Peyer's patch (tissue), 4 donors: ENCODE data around the gene ARID1B. TPM values are rescaled to one million over a fixed set of nuclear protein-coding genes. Genes with fewer than 3 reads are reported as not detected.

Experiments
- DNase-seq, 3 donors: peaks; one replicate each; pipeline ENCODE4 v3.0.0-alpha.2; 2017 to 2019
- H3K27ac ChIP-seq, 4 donors: fragments of 200-600 bp; sonication (generic); one replicate each; pipeline ENCODE4 v1.5.1; 2016 to 2019
- H3K27me3 ChIP-seq, 2 donors: fragments of 200-600 bp; sonication (generic); one replicate each; pipeline ENCODE4 v1.5.1; 2019
- H3K36me3 ChIP-seq, 3 donors: fragments of 200-600 bp; sonication (generic); one replicate each; pipeline ENCODE4 v1.5.1; 2016 to 2019
- H3K4me1 ChIP-seq, 4 donors: fragments of 200-600 bp; sonication (generic); one replicate each; pipeline ENCODE4 v1.5.1; 2016 to 2019
- H3K4me3 ChIP-seq, 4 donors: fragments of 200-600 bp; sonication (generic); 1 replicate in 3 of 4; 2 replicates in 1 of 4; pipeline ENCODE4 v1.5.1; 2016 to 2019; ENCODE audit warnings: mild to moderate bottlenecking in 1 of 4
- H3K9me3 ChIP-seq, 4 donors: fragments of 200-600 bp; sonication (generic); one replicate each; pipeline ENCODE4 v1.5.1; 2016 to 2019; ENCODE audit warnings: mild to moderate bottlenecking in 1 of 4
- CTCF ChIP-seq, 6 experiments: fragments of 450-650 bp in 4 of 6; fragments of 200-600 bp in 2 of 6; sonication (generic) in 1 of 6; IDR thresholded peaks; one replicate each; pipeline ENCODE4 v1.5.1; 2017 to 2019; ENCODE audit warnings: antibody characterized with exemption in 6 of 6, mild to moderate bottlenecking in 3 of 6, moderate library complexity in 1 of 6
- POLR2A ChIP-seq, 2 donors: fragments of 450-650 bp; IDR thresholded peaks; one replicate each; pipeline ENCODE4 v1.5.1; 2017; ENCODE audit warnings: antibody characterized with exemption in 2 of 2, mild to moderate bottlenecking in 2 of 2, moderate library complexity in 2 of 2
- total RNA-seq, 4 donors: library from RNA; depleted of rRNA; stranded (reverse); fragments of >200 nt; gene quantifications; one replicate each; pipeline ENCODE4 v1.1.0, GENCODE V29; 2016

Gene ARID1B
- total RNA-seq, 4 donors from 2014 or later, result 117 to 174 (median 149) TPM

- no peak for DNase-seq
- no peak for TF ChIP-seq POLR2A (IDR thresholded peaks at IDR 0.05)
- no peak for TF ChIP-seq CTCF (IDR thresholded peaks at IDR 0.05)
- H3K4me1 ChIP-seq, result peaks cover 0 to 31% (median 6%) of the 10 kb centered on the region in 4 donors
Measured at GRCh38 chr6:156845454-156846155, 68.4 kb downstream of the ARID1B start.

DNA sequence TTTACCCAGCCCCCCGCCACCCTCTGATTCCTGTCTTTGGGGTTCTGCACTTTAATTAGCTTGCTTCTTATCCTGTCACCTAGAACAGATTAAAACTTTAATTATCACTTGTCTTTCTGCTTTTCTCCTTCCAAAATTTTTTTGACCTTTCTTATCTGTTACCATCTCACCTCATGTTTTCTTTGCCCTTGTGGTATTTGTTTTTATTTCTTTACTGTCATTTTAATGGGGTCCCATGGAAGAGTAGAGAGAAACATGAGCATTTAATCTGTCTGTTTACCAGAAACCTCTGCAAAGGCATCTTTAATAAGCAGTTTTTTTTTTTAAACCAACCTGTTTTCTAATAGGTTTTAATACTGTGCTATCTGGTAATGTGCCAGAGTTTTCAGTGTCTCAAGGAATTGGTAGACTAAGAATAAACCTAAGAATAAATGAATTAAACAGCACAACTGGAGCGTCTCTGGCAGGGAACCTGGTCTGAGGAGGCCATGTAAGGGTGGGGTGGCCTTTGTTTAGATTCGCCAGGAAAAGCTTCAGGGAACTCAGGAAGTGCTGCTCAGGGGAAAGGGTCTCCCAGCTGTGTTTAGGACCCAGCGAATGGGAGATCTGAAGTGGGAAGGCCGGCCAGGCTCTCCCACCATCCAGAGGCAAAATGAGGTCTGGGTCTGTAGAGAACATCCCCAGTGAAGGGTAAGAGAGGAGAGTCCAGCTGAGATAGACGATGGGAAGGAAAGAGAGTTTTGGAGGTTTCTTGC lies 69.8 kb downstream of the ARID1B start:
- no peak for DNase-seq
- Histone ChIP-seq H3K27ac (no peak overlapping the region), H3K36me3 (no peaks in the 10 kb centered on the region), H3K27me3 (no peaks in the 10 kb centered on the region), H3K9me3 (no peaks in the 10 kb centered on the region), H3K4me1 (peaks cover 0 to 44% (median 6%) of the 10 kb centered on the region in 4 donors), H3K4me3 (no peak overlapping the region)
- TF ChIP-seq CTCF (IDR thresholded peaks at IDR 0.05), result no peak
- TF ChIP-seq POLR2A (IDR thresholded peaks at IDR 0.05), result no peak

More at GRCh38 chr6:156845454-156846155, 68.4 kb downstream of the ARID1B start:
- Histone ChIP-seq H3K4me3 (no peak overlapping the region), H3K9me3 (no peaks in the 10 kb centered on the region), H3K27ac (peak overlapping the region in 1 of 4 donors; percentile 55), H3K36me3 (no peaks in the 10 kb centered on the region), H3K27me3 (no peaks in the 10 kb centered on the region)

- no peak overlapping the region for H3K27ac ChIP-seq
- peaks cover 0 to 52% (median 9%) of the 10 kb centered on the region in 4 donors for H3K4me1 ChIP-seq
- no peak for DNase-seq
- no peaks in the 10 kb centered on the region for H3K27me3 ChIP-seq
- H3K4me3 ChIP-seq, result no peak overlapping the region
- H3K9me3 ChIP-seq, result no peaks in the 10 kb centered on the region
- no peaks in the 10 kb centered on the region for H3K36me3 ChIP-seq
- TF ChIP-seq POLR2A (IDR thresholded peaks at IDR 0.05) (no peak), CTCF (IDR thresholded peaks at IDR 0.05) (no peak)
Measured at GRCh38 chr6:156848123-156848522, 70.9 kb downstream of the ARID1B start.

DNA sequence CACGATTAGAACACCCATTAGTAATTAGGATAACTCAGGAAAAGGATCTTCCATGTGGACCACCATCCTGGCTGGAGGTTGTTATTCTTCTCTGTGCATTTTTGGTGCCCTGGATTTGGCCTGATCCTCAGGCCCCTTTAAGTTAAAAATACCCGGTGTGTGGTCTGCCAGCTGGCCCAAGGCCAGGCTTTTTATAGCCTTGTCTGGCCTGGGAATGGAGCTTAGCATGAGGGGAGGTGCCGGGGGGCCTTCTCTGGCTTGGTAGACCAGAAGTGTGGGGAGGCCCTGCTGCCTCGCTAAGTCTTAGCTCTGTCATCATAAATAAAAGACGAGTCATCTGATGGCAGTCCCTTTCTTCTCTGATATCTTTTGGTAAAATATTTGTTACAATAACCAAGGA lies 71.4 kb downstream of the ARID1B start:
- Histone ChIP-seq H3K9me3 (no peaks in the 10 kb centered on the region), H3K4me1 (peaks cover 0 to 52% (median 9%) of the 10 kb centered on the region in 4 donors), H3K27me3 (no peaks in the 10 kb centered on the region), H3K27ac (no peak overlapping the region), H3K36me3 (no peaks in the 10 kb centered on the region), H3K4me3 (no peak overlapping the region)
- DNase-seq, result no peak
- TF ChIP-seq POLR2A (IDR thresholded peaks at IDR 0.05) (no peak), CTCF (IDR thresholded peaks at IDR 0.05) (no peak)

- H3K4me3 ChIP-seq, result no peak overlapping the region
- no peaks in the 10 kb centered on the region for H3K9me3 ChIP-seq
- no peak for TF ChIP-seq CTCF (IDR thresholded peaks at IDR 0.05)
- no peak for TF ChIP-seq POLR2A (IDR thresholded peaks at IDR 0.05)
- no peaks in the 10 kb centered on the region for H3K27me3 ChIP-seq
- peaks cover 0 to 52% (median 9%) of the 10 kb centered on the region in 4 donors for H3K4me1 ChIP-seq
- no peaks in the 10 kb centered on the region for H3K36me3 ChIP-seq
- H3K27ac ChIP-seq, result no peak overlapping the region
- no peak for DNase-seq
Measured at GRCh38 chr6:156849806-156850205, 72.6 kb downstream of the ARID1B start.
